Stomach smooth muscle (tissue), 2 donors: ENCODE data around the gene CDH10.

Experiments used
- H3K27ac ChIP-seq: one replicate; pipeline ENCODE4 v1.7.0; 2013; ENCODE audit warnings: mild to moderate bottlenecking, low read length, inconsistent platforms
- H3K27me3 ChIP-seq, 2 donors: one replicate each; pipeline ENCODE4 v1.7.0; 2013; ENCODE audit warnings: low read length in 2 of 2; ENCODE audit not compliant: insufficient read depth in 2 of 2, control insufficient read depth in 1 of 2
- H3K36me3 ChIP-seq, 2 donors: one replicate each; pipeline ENCODE4 v1.7.0; 2013; ENCODE audit warnings: low read length in 2 of 2; ENCODE audit not compliant: control insufficient read depth in 2 of 2, insufficient read depth in 2 of 2
- H3K4me1 ChIP-seq: one replicate; pipeline ENCODE4 v1.7.0; 2013; ENCODE audit warnings: low read length; ENCODE audit not compliant: control insufficient read depth, insufficient read depth
- H3K4me3 ChIP-seq, 2 donors: one replicate each; pipeline ENCODE4 v1.7.0; 2013; ENCODE audit warnings: low read length in 2 of 2
- H3K9ac ChIP-seq, 2 donors: one replicate each; pipeline ENCODE4 v1.7.0; 2013; ENCODE audit warnings: low read length in 2 of 2, mild to moderate bottlenecking in 1 of 2
- H3K9me3 ChIP-seq, 2 donors: one replicate each; pipeline ENCODE4 v1.7.0; 2013; ENCODE audit warnings: low read length in 2 of 2; ENCODE audit not compliant: control insufficient read depth in 2 of 2
- donor health status: healthy.
- donor health status: Pancreatic carcinoma.

Gene CDH10

DNA sequence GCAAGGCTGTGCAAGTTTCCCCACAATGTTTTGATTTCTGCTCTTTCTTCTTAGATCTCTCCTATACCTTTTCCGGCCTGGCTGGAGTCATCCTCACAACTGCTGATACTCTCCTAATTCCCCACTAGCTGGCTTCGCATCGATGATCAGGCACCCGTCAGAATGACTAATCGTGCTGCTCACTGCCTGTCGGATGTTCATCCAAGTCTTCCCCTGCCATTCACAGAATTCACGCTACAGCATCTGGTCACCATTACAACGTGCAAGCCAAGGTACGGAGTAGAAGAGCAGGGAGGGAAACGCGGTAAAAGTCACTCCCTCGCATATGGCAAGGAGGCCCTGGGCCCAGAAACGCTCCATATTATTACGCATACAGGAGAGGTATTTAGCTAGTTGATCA is 35.1 kb downstream of the CDH10 start:
- Histone ChIP-seq H3K4me1 (no peaks in the 10 kb centered on the region), H3K9me3 (no peaks in the 10 kb centered on the region)

DNA sequence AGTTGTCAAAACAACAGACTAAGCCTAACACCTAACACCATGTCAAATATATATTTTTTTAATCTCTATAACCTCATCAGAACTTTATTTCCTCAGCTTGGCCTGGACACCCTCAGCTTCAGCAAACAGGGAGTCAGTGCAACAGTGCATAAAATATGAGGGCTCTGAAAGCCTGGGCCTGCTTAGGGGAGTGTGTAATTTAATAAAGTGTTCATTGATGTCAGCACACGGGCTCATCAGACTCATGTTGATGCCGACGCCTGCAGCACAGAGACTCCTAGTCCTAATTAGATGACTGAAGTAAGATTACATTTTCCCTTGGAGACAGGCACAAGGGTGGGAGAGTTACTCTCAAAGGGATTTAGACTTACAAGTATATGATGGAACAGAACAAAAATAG is 37.8 kb downstream of the CDH10 start:
- no peaks in the 10 kb centered on the region for H3K36me3 ChIP-seq
- H3K4me3 ChIP-seq, result no peak overlapping the region
- no peaks in the 10 kb centered on the region for H3K4me1 ChIP-seq
- no peaks in the 10 kb centered on the region for H3K9me3 ChIP-seq
- no peaks in the 10 kb centered on the region for H3K27me3 ChIP-seq
- H3K27ac ChIP-seq, result no peak overlapping the region
- no peak overlapping the region for H3K9ac ChIP-seq

More for the DNA sequence above, 35.1 kb downstream of the CDH10 start:
- H3K36me3 ChIP-seq, result no peaks in the 10 kb centered on the region
- no peak overlapping the region for H3K4me3 ChIP-seq
- no peak overlapping the region for H3K27ac ChIP-seq
- H3K9ac ChIP-seq, result no peak overlapping the region
- no peaks in the 10 kb centered on the region for H3K27me3 ChIP-seq

DNA sequence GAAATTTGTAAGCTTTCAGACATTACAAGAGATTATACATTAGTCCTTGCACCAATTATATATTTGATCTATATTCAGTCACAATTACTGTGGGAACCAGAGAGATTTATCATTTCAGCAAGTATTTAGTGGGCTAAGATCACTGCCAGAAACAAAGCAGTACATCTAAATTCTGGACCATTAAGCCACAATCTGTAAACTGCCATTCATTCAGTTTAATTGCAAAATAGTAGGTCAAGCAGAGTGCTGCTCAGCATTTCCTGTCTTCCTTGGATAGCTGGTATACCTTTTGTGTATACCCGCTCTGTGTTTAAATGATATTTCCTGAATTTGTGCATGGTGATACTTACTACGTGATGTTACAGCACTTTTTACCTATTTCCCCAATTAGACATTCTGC is 42.6 kb downstream of the CDH10 start:
- H3K9ac ChIP-seq, result no peak overlapping the region
- H3K27ac ChIP-seq, result no peak overlapping the region
- H3K36me3 ChIP-seq, result no peaks in the 10 kb centered on the region
- H3K4me3 ChIP-seq, result no peak overlapping the region
- no peaks in the 10 kb centered on the region for H3K4me1 ChIP-seq
- no peaks in the 10 kb centered on the region for H3K27me3 ChIP-seq
- H3K9me3 ChIP-seq, result no peaks in the 10 kb centered on the region

DNA sequence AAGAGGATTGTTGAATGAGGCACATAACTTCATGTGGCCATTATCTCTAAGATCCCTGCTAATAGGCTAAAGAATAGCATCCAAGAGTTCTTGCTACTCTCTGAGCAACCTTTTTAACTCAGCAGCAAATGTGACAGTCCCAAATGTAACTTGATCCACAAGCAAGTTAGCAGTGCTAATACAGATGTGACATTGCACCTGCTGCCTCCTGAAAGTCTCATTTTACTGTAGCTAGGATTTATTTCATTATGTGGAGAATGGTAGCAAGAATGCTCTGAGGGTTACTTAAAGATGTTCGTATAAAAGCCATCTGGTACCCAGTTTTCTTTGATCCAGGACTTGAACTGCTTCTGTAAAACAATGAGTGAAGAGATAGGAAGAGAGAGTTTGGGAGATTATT is 45.8 kb downstream of the CDH10 start:
- Histone ChIP-seq H3K9ac (no peak overlapping the region), H3K4me3 (no peak overlapping the region), H3K36me3 (no peaks in the 10 kb centered on the region), H3K4me1 (no peaks in the 10 kb centered on the region), H3K27ac (no peak overlapping the region), H3K9me3 (no peaks in the 10 kb centered on the region), H3K27me3 (peaks cover 0 to 2% of the 10 kb centered on the region in 2 donors)

DNA sequence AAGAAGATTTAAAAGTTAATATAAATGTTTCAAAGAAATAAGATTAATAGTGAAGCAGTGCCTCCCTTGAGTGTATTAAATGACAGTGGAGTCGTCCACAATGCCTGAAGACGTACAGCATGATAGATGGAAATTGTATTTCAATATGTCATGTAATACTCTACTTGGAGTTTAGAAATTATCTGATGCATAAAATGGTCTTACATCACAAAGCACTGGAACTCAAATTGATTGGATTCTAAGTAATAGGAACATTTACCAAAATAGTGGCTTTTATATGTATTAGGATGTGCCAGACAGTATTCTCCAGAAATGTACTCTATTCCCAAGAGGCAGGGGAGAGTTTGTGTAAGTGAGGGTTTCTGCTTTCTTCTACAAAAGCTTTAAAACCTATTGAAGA is 49.4 kb downstream of the CDH10 start:
- Histone ChIP-seq H3K27ac (no peak overlapping the region), H3K9ac (no peak overlapping the region), H3K9me3 (no peaks in the 10 kb centered on the region), H3K36me3 (no peaks in the 10 kb centered on the region), H3K4me1 (no peaks in the 10 kb centered on the region), H3K27me3 (peaks cover 0 to 2% of the 10 kb centered on the region in 2 donors), H3K4me3 (no peak overlapping the region)

DNA sequence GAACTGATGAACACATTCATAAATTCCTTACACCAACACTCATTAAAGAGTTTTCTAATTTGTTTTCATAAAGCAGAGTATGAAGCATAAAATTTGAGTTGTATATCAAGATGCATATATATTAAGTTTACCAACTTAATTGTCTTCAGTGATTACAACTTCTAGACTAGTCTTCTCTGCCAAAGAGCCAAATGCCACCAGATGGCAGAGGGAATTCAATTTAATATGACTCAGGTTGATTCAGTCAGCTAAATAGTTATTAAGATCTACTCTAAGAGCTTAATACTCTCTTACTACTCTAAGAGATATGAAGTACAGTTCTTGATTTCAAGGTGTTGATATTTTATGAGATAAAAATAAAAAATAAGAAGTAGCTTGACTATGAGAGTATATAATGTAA is 53.4 kb downstream of the CDH10 start:
- H3K36me3 ChIP-seq, result no peaks in the 10 kb centered on the region
- H3K4me1 ChIP-seq, result no peaks in the 10 kb centered on the region
- peaks cover 0 to 2% of the 10 kb centered on the region in 2 donors for H3K27me3 ChIP-seq
- H3K4me3 ChIP-seq, result no peak overlapping the region
- no peaks in the 10 kb centered on the region for H3K9me3 ChIP-seq
- H3K9ac ChIP-seq, result no peak overlapping the region
- H3K27ac ChIP-seq, result no peak overlapping the region

DNA sequence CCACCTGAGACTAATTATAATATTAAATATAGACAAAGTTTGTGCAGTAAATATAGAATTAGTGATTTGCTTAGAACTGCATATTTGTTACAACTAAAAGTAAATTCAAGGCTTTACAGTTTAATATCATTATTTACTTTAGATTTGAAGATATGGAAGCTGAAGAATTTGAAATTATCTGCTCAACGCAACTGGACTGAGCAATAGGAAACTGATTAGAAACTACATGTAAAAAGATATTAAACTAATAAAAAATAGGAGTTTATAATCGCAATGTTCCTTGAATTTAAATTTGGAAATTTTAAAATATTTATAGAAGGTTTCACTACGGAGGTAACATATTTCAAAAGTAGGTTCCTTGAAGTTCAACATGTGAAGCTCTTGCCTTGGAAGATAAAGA is 55.2 kb downstream of the CDH10 start:
- Histone ChIP-seq H3K4me3 (no peak overlapping the region), H3K9ac (no peak overlapping the region), H3K27me3 (peaks cover 0 to 2% of the 10 kb centered on the region in 2 donors), H3K36me3 (no peaks in the 10 kb centered on the region), H3K27ac (no peak overlapping the region), H3K4me1 (no peaks in the 10 kb centered on the region), H3K9me3 (no peaks in the 10 kb centered on the region)

DNA sequence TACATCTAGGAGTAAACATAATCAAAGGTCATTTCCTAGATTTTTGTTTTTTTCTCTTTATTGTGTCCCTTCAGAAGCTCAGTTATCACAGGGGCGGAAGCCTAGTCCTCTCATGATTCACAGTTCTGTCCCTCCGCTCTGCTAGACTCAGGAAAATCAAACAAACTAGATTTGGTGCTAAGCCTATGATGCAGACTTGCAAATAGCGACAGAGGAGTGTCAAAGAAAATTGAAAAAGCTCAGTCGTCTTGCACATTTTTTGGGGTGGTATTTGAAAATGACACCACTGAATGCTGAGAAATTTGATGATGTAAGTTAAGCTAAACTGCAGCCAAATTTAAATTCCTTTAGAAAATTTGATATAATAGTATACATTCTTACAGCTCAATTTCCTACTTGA is 59.0 kb downstream of the CDH10 start:
- Histone ChIP-seq H3K9me3 (no peaks in the 10 kb centered on the region), H3K36me3 (no peaks in the 10 kb centered on the region), H3K4me3 (no peak overlapping the region), H3K4me1 (no peaks in the 10 kb centered on the region), H3K27ac (no peak overlapping the region), H3K27me3 (no peaks in the 10 kb centered on the region), H3K9ac (no peak overlapping the region)

DNA sequence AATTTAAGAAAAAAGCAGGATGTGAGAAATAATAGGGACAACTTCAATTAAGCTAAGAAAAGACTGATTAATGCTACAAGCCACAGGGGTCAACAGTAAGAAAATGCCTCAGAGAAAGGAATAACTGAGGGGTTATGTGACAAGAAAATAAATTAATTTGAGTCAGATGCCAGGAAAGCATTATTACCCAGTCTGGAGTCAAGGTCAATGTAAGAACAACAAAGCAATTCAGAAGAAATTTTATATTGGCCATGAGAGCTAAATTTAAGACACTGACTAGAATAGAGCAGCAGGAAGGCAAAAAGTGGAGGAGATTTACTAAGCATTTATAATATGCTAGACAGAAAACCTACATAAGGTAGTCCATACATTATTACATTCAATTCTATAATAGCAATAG is 73.5 kb downstream of the CDH10 start:
- no peaks in the 10 kb centered on the region for H3K4me1 ChIP-seq
- H3K27me3 ChIP-seq, result no peaks in the 10 kb centered on the region
- H3K36me3 ChIP-seq, result no peaks in the 10 kb centered on the region
- no peaks in the 10 kb centered on the region for H3K9me3 ChIP-seq
- H3K27ac ChIP-seq, result no peak overlapping the region
- H3K9ac ChIP-seq, result no peak overlapping the region
- H3K4me3 ChIP-seq, result no peak overlapping the region

DNA sequence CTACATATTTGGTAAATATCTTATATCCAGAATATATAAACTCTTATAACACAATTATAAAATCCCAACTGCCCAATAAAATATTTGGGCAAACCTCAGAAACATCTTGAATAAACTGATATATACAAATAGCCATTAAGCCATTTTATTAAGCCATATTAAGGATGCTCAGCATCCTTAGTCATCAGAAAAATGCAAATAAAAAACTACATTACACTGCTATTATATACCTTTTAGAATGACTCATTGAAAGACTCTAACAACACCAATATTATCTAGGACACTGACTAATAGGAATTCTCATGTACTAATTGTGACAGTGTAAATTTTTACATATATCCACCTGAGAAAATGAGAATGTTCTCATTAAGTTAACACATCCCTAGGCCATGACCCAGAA is 77.8 kb downstream of the CDH10 start:
- Histone ChIP-seq H3K9me3 (no peaks in the 10 kb centered on the region), H3K36me3 (no peaks in the 10 kb centered on the region), H3K27me3 (no peaks in the 10 kb centered on the region), H3K27ac (no peak overlapping the region), H3K4me3 (no peak overlapping the region), H3K4me1 (no peaks in the 10 kb centered on the region), H3K9ac (no peak overlapping the region)

DNA sequence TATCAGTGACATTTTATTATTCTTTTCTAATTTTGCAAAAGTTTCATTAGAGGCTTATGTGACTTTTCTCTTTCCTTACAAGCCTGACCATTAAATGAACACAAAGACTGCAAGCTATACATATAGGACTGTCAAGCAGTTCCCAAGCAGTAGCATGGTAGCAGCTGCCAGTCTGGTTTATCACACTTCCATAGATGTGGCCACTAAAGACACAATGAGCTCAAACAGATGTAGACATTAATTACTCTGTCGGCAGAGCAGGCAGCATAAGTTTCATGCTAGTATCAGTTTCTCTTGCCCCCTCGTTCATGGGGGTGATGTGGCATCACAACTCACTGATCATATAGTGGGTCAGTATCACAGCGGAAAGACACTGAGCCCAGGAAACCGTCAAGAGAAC is 89.5 kb downstream of the CDH10 start:
- no peaks in the 10 kb centered on the region for H3K36me3 ChIP-seq
- H3K4me3 ChIP-seq, result no peak overlapping the region
- no peak overlapping the region for H3K27ac ChIP-seq
- no peak overlapping the region for H3K9ac ChIP-seq
- no peaks in the 10 kb centered on the region for H3K9me3 ChIP-seq
- H3K27me3 ChIP-seq, result no peaks in the 10 kb centered on the region
- no peaks in the 10 kb centered on the region for H3K4me1 ChIP-seq

DNA sequence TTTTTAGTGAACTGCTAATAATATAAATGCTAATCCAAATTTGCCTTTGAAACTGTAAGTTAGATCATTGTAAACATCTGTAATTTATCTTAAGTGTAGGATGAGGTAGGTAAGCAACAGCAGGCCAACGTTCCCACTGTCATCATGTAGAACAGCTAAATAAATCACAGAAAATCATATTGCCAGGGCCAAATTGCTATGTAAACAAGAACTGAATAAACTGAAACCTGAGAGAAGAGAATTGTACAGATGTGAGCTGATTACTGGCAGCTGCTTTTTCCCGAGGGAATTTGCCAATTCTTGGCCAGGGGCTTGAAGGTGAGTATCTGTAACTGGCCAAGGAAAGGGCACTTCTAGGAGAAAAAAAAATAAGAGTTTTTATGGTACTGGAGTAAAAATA is 97.6 kb downstream of the CDH10 start:
- Histone ChIP-seq H3K9ac (no peak overlapping the region), H3K27ac (no peak overlapping the region), H3K4me3 (no peak overlapping the region), H3K4me1 (no peaks in the 10 kb centered on the region), H3K36me3 (no peaks in the 10 kb centered on the region), H3K27me3 (no peaks in the 10 kb centered on the region), H3K9me3 (no peaks in the 10 kb centered on the region)
